ENCODE measurements around the gene CACNA1E. TPM values are rescaled to one million over a fixed set of nuclear protein-coding genes. Genes with fewer than 3 reads are reported as not detected.

Gene CACNA1E
- total RNA-seq, 1 experiment from 2014 or later: not detected

GRCh38 chr1:181445436-181445835 lies 37.9 kb upstream of the CACNA1E start:
- ChIA-PET POLR2A (ENCODE audit: low non-redundant PET) (no interaction called here), CTCF (interaction anchor here (0.5 kb wide), 1 partner anchor 255 kb away, joined by 3 read pairs; no protein-coding TSS in a partner anchor)
- Histone ChIP-seq H3K27me3 (replicated peaks; ENCODE audit: insufficient read depth, low read depth, low read length, poor library complexity) (peaks cover 5% of the 10 kb centered on the region), H3K36me3 (ENCODE audit: insufficient read depth, low read length, poor library complexity, severe bottlenecking) (no peaks in the 10 kb centered on the region), H3K4me1 (ENCODE audit: insufficient read depth, low read length, poor library complexity, severe bottlenecking) (no peaks in the 10 kb centered on the region), H3K4me3 (ENCODE audit: low read depth, low read length, poor library complexity, severe bottlenecking) (no peak overlapping the region), H3K27ac (ENCODE audit: low read depth, low read length, poor library complexity, severe bottlenecking) (no peak overlapping the region), H3K9me3 (ENCODE audit: low read depth, low read length, poor library complexity, severe bottlenecking) (no peaks in the 10 kb centered on the region)
- intact Hi-C loops (cut with micrococcal nuclease; ENCODE audit: unreplicated experiment): no loop called here
- DNase-seq (ENCODE audit: low spot score): no peak
- no TSS peak for BruUV-seq (replicated peaks)
- TF ChIP-seq CTCF (conservative IDR thresholded peaks at IDR 0.05; ENCODE audit: low read depth, low read length): no peak
- no peak for TF ChIP-seq EZH2 (IDR thresholded peaks at IDR 0.05; ENCODE audit: borderline replicate concordance, low read depth, low read length, poor library complexity, severe bottlenecking)

- Histone ChIP-seq H3K9me3 (ENCODE audit: low read depth, low read length, poor library complexity, severe bottlenecking) (no peaks in the 10 kb centered on the region), H3K27ac (ENCODE audit: low read depth, low read length, poor library complexity, severe bottlenecking) (no peak overlapping the region), H3K4me1 (ENCODE audit: insufficient read depth, low read length, poor library complexity, severe bottlenecking) (no peaks in the 10 kb centered on the region), H3K27me3 (replicated peaks; ENCODE audit: insufficient read depth, low read depth, low read length, poor library complexity) (peaks cover 5% of the 10 kb centered on the region), H3K4me3 (ENCODE audit: low read depth, low read length, poor library complexity, severe bottlenecking) (no peak overlapping the region), H3K36me3 (ENCODE audit: insufficient read depth, low read length, poor library complexity, severe bottlenecking) (no peaks in the 10 kb centered on the region)
- intact Hi-C loops (cut with micrococcal nuclease; ENCODE audit: unreplicated experiment): no loop called here
- no TSS peak for BruUV-seq (replicated peaks)
- TF ChIP-seq CTCF (conservative IDR thresholded peaks at IDR 0.05; ENCODE audit: low read depth, low read length) (no peak), EZH2 (IDR thresholded peaks at IDR 0.05; ENCODE audit: borderline replicate concordance, low read depth, low read length, poor library complexity, severe bottlenecking) (no peak)
- no peak for DNase-seq (ENCODE audit: low spot score)
- CTCF ChIA-PET: no interaction called here
- POLR2A ChIA-PET (ENCODE audit: low non-redundant PET): no interaction called here
These were observed 34.9 kb upstream of the CACNA1E start for GRCh38 chr1:181448461-181448860.

GRCh38 chr1:181451661-181452230 lies 31.6 kb upstream of the CACNA1E start:
- Histone ChIP-seq H3K27ac (ENCODE audit: low read depth, low read length, poor library complexity, severe bottlenecking) (no peak overlapping the region), H3K4me1 (ENCODE audit: insufficient read depth, low read length, poor library complexity, severe bottlenecking) (no peaks in the 10 kb centered on the region), H3K36me3 (ENCODE audit: insufficient read depth, low read length, poor library complexity, severe bottlenecking) (no peaks in the 10 kb centered on the region), H3K27me3 (replicated peaks; ENCODE audit: insufficient read depth, low read depth, low read length, poor library complexity) (peaks cover 14% of the 10 kb centered on the region), H3K4me3 (ENCODE audit: low read depth, low read length, poor library complexity, severe bottlenecking) (no peak overlapping the region), H3K9me3 (ENCODE audit: low read depth, low read length, poor library complexity, severe bottlenecking) (no peaks in the 10 kb centered on the region)
- TF ChIP-seq CTCF (conservative IDR thresholded peaks at IDR 0.05; ENCODE audit: low read depth, low read length) (no peak), EZH2 (IDR thresholded peaks at IDR 0.05; ENCODE audit: borderline replicate concordance, low read depth, low read length, poor library complexity, severe bottlenecking) (no peak)
- no TSS peak for BruUV-seq (replicated peaks)
- intact Hi-C loops (cut with micrococcal nuclease; ENCODE audit: unreplicated experiment): no loop called here
- DNase-seq (ENCODE audit: low spot score): no peak
- CTCF ChIA-PET: no interaction called here
- POLR2A ChIA-PET (ENCODE audit: low non-redundant PET): no interaction called here
